Measurements from ENCODE around the gene FBRS. TPM values are rescaled to one million over a fixed set of nuclear protein-coding genes. Genes with fewer than 3 reads are reported as not detected.
A peak's percentile ranks its signal among the peaks of the same experiment; 100 is the strongest.

FBRS gene
- total and polyA plus RNA-seq, 10 of the 15 experiments (the other 5 are each of a cell fraction or from before 2014, with no cell fraction given): 0.45 to 87.6 (median 14.6) TPM

GRCh38 chr16:30650369-30651123, 7.7 kb upstream of the FBRS start, which contains the start of gene PRR14 (continued):
- TF ChIP-seq E4F1 (IDR thresholded peaks at IDR 0.05; ENCODE audit: borderline replicate concordance, partially characterized antibody) (peak; percentile 63), NBN (IDR thresholded peaks at IDR 0.05) (peak; percentile 73; the same call in 1 of the 2 replicates), EP300 (IDR thresholded peaks at IDR 0.05; ENCODE audit: borderline replicate concordance in 1 of 2, control insufficient read depth in 1 of 2, low read depth in 2 of 2, low read length in 2 of 2) (0 out of 4 replicates have a peak, but pooled peaks of 1 of the 2 experiments have one; percentile 39), ETV6 (conservative IDR thresholded peaks at IDR 0.05 in 1 of 2, IDR thresholded peaks at IDR 0.05 in 1 of 2; ENCODE audit: borderline replicate concordance in 1 of 2, low read depth in 1 of 2) (no peak), LARP7 (IDR thresholded peaks at IDR 0.05) (no peak), NR2C1 (IDR thresholded peaks at IDR 0.05) (peak; percentile 94), CREB1 (IDR thresholded peaks at IDR 0.05; ENCODE audit: low read depth) (no peak), BCLAF1 (IDR thresholded peaks at IDR 0.05) (no peak), MAX (IDR thresholded peaks at IDR 0.05; ENCODE audit: low read depth, low read length) (no peak; the same call in 1 of the 2 replicates), GATAD2B (conservative IDR thresholded peaks at IDR 0.05; ENCODE audit: low read depth) (0 out of 2 replicates have a peak, but pooled peaks have one; percentile 4), YY1 (IDR thresholded peaks at IDR 0.05; ENCODE audit: low read depth, low read length) (peak; percentile 100), TCF12 (IDR thresholded peaks at IDR 0.05; ENCODE audit: low read depth, low read length) (peak; percentile 11; the same call in 1 of the 2 replicates), IRF5 (IDR thresholded peaks at IDR 0.05; ENCODE audit: borderline replicate concordance) (no peak), IKZF1 (conservative IDR thresholded peaks at IDR 0.05) (peak; percentile 98), SKIL (IDR thresholded peaks at IDR 0.05; ENCODE audit: low read depth, poor library complexity, severe bottlenecking) (peak; percentile 61), WRNIP1 (IDR thresholded peaks at IDR 0.05; ENCODE audit: borderline replicate concordance, low read depth, low read length) (no peak; the same call in 1 of the 2 replicates), MTA2 (IDR thresholded peaks at IDR 0.05; ENCODE audit: low read depth) (no peak)
